T1000 (cell line): ENCODE results near the gene COL19A1.

ENCODE experiments used
- DNase-seq: peaks from one replicate; lab custom pipeline; 2025; ENCODE audit warnings: mixed read lengths; lab: John Stamatoyannopoulos, UW

Gene COL19A1

GRCh38 chr6:70168681-70169377 is 302.5 kb downstream of the COL19A1 start:
- no peak for DNase-seq

DNA sequence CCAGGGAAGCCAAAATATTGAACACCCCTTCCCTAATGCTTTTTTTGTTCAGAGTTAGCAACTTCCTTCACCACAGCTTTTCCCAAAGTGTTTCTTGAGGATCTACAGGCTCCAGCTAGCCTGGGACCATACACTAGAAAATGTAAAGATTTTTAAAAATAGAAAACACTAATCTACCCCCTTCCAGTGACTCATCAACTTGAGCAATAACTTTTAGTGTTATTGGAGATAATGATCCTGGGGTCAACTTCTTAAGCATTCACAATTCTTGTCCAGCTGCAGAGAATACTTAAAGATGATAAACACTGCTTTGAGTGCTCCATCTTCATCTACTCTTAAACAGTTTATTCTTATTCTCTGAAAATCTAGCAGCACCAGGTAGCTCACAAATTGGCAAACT is 304.9 kb downstream of the COL19A1 start:
- no peak for DNase-seq

- DNase-seq = no peak
These were observed 305.9 kb downstream of the COL19A1 start for GRCh38 chr6:70172252-70172651.

DNA sequence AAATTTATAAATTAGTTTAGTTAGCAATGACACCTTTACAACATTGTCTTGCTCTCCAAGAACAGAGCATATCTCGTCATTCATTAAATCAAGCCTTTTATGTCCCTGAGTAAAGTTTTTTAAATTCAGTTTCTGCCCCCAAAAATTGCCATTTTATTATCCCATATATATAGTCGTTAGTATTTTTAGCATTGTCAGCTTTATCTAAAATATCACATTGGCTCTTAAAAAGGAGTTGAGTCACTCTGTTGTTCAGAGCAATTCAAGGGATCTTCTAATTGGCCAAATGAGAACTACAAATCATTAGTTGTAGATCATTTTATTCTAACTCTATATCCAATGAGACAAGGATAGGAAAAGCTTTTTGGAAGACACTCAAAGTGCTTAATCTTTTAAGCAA is 309.4 kb downstream of the COL19A1 start:
- DNase-seq = no peak

DNA sequence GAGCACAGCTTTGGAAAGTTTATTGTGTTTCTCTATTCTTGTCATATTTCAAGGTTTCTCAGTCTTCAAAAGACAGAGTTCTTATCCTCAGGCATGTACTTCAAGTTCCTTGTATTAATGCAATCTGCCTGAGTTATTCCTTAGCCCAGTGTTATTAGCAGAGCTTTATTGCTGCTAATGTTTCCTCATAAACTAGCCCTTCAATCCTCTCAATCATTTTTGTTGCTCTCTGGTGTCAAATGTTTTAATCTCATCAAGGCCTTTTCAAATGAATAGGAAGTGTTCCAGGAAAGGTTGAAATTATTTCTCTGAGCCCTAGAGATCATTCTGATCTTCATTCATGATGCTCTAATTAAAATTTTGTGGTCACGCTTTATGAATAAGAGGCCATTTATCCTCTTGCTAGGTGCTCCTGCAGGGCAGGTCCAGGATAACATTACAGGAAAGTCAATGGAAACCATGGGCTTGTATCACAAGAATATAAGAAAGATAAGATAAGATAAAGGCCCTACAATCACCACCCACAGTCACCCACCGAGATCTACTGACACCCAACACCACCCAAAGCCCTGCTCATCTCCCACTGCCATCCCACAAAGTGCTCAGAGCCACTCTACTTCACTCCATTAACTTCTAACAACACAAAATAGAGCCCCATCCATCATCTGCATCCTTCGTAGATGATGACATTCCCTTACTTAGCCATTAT is 310.6 kb downstream of the COL19A1 start:
- DNase-seq = no peak

DNA sequence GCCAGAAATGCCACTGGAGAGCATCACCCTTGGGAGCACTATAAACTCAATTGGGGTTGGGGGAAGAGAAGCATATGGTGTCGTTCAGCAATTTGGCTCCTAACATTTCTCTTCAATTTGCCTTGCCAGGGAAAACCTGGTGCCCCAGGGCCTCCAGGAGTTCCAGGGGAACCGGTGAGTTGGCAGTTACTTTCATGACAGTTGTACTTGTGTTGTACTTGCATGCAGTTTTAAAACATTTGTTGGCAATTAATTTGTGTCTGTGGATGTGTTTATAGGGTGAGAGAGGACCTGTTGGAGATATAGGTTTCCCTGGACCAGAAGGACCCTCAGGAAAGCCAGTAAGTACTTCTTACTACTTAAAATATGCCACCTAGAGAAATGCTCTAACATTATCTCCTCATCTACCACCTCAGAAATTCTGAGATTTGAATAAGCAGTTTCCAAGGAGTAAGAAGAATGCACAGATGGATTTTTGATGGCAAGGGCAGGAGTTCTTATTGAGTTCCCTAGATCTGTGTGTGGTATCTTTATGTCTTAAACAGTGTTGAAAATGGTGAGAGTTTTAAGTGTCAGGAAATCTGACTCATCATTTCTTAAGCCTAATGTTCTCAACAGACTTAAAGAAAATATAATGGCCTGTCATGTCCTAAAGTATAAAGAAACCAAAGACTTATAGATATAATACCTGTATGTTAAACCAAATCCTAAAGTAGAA is 314.0 kb downstream of the COL19A1 start:
- DNase-seq = no peak

GRCh38 chr6:70180901-70181599 is 314.7 kb downstream of the COL19A1 start:
- no peak for DNase-seq

- no peak for DNase-seq
These were observed 317.2 kb downstream of the COL19A1 start for GRCh38 chr6:70183538-70183937.

- no peak for DNase-seq
These were observed 318.4 kb downstream of the COL19A1 start for GRCh38 chr6:70184723-70185122.

GRCh38 chr6:70186461-70186860 is 320.1 kb downstream of the COL19A1 start:
- no peak for DNase-seq

DNA sequence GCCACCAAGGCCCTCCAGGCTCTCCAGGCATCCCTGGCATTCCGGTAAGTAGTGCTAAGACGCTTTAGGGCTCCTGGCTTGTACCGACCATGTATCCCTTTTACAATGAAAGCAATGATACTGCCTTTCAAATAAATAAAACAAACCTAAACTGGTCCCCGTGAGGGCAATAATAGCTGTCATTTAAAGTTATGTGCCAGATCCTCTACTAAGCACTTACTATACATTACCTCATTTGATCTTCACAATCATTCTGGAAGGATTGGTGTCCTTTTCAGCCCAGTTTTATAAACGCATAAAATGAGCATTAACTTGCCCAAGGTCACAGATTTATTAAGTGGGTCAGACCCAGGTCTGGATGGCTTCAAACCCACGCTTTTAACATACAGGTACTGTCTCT is 321.8 kb downstream of the COL19A1 start:
- DNase-seq = no peak

DNA sequence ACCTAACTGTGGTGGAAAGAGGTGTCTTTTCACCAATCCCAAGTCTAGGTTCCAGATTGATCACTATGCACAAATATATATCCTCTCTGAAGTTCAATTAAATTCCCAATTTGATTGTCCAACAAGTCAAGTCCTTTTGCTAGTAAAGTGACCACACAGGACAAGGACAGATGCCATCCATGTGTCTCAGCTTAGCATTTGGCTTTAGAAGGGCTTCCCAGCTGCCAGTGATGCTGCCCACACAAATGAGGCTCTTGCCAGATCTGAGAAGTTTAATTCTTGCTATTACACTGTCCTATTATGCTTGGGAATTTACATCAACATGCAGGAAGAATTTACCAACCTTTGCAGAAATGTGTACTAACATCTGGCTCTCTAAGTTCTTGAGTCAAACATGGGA is 328.1 kb downstream of the COL19A1 start:
- no peak for DNase-seq

DNA sequence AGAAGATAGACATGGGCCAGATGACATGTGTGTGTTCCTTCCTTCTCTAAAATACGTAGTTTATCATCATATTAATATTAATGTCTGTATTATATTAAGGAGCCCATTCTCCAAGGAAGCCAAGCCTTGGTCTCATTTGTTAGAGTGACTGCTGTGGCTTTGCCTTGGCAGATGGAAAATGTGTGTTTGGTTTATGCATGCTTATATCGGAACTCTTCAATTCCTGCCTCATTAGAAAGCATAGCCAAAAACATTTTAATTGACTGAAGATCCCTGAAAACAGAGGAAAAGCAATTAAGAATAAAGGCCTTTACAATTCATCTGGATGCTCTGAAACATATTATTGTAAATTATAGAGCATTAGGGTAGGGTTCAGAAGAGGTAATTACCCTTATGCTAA is 330.2 kb downstream of the COL19A1 start:
- DNase-seq = no peak

GRCh38 chr6:70198785-70199184 is 332.4 kb downstream of the COL19A1 start:
- no peak for DNase-seq

DNA sequence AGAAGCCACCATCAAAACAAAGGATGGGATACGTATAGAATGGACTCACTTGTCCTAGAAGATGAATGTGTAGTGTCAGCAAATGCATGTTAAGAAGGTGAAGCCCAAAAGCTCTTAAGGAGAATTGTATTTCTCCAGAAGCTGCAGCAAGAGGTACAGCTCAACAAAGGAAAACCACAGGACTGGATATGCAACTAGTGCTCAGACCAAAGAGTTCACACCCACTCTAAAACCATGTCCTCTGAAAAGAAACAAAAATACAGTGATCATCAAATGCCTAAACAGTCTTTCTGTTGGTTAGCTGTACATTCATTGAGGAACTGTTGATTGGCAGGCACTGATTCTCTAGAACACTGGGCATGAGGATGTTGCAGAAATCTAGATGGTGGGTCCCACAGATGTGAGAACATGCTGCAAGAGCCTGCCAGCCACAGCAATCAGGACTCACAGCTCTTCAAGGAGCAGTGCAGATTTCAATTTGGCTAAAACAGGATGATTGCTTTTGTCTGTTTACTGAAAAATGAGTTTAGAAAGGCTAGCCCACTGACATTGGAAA is 342.0 kb downstream of the COL19A1 start:
- no peak for DNase-seq

DNA sequence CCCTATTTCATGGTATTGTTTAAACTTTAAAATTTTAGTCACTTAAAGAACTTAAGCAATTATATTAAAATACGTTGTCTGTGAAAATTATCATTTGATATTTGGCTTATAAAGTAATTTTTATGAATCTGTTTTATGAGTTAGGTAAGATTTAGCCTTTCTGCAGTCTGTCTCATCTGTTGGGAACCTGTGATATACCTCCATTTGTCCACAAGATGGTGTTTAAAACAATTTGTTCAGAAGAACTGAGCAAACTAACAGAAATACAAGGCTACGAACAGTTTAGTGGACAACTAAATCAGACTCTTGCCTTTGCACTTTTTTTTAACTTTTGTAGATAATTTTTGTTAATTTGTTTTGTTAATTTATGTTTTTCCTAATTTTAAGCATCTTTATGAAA is 344.1 kb downstream of the COL19A1 start:
- no peak for DNase-seq

GRCh38 chr6:70215460-70216108 is 349.2 kb downstream of the COL19A1 start:
- DNase-seq = no peak

GRCh38 chr6:70216767-70217166 is 350.4 kb downstream of the COL19A1 start:
- DNase-seq = no peak

- no peak for DNase-seq
These were observed 353.7 kb downstream of the COL19A1 start for GRCh38 chr6:70219943-70220613.

DNA sequence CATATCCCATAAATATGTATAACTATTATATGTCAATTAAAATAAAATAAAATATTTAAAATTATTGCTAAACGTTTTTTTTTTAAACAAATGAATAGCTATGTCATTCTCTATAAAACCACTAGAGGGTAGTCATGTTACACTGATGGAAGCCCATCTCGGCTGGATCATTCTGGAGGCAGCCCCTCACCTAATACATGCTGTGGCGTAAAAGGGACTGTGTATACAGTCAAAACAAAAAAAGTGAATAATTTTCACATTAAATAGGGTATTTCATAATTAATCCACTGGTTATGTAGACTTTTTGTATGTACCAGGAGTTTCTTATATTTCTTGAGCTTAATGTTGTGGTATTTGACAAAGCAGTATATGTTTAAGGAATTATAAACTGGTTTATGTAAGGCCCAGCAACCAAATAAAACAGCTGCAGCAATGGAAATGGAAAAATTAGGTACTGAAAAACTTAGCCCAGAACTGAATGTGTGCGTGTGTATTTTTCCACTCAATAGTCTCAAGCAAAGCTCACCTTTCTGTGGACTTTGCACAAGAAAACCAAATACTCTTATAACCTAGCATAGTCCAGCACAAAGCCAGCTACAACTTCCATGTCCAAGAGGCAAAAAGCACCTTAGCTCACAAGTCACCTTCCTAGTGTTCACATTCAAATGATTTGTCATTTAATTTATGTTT is 354.8 kb downstream of the COL19A1 start:
- no peak for DNase-seq
